MG63 (cell line): ENCODE data around the gene VAV3. TPM values are rescaled to one million over a fixed set of nuclear protein-coding genes. Genes with fewer than 3 reads are reported as not detected.
"Not testable (repeated sequence)": the region's sequence is repeated elsewhere in the genome, so short reads cannot be mapped to it uniquely, and the experiment has no call there.

ENCODE experiments used
- DNase-seq: peaks from one replicate; pipeline ENCODE4 v3.0.0-alpha.2; 2020
- H3K27me3 ChIP-seq: fragments of 250-450 bp; sonication (Bioruptor Pico); 2 replicates; pipeline ENCODE4 v1.5.1; 2020; ENCODE audit warnings: mild to moderate bottlenecking, moderate library complexity
- H3K36me3 ChIP-seq: fragments of 250-450 bp; sonication (Bioruptor Pico); 2 replicates; pipeline ENCODE4 v1.5.1; 2020; ENCODE audit warnings: mild to moderate bottlenecking, moderate library complexity
- H3K4me3 ChIP-seq: fragments of 250-450 bp; sonication (Bioruptor Pico); 2 replicates; pipeline ENCODE4 v1.5.1; 2020; ENCODE audit warnings: mild to moderate bottlenecking, moderate library complexity
- H3K9me3 ChIP-seq: fragments of 250-450 bp; sonication (Bioruptor Pico); 2 replicates; pipeline ENCODE4 v1.5.1; 2020; ENCODE audit warnings: mild to moderate bottlenecking, moderate library complexity
- total RNA-seq: library from RNA; depleted of rRNA; stranded (reverse); fragments of >200 nt; shearing (Covaris generic); gene quantifications from 2 replicates; pipeline ENCODE4 v1.2.3, GENCODE V29; 2014; ENCODE audit warnings: low replicate concordance

The VAV3 gene
- total RNA-seq, 1 experiment from 2014 or later: 0.30 TPM

DNA sequence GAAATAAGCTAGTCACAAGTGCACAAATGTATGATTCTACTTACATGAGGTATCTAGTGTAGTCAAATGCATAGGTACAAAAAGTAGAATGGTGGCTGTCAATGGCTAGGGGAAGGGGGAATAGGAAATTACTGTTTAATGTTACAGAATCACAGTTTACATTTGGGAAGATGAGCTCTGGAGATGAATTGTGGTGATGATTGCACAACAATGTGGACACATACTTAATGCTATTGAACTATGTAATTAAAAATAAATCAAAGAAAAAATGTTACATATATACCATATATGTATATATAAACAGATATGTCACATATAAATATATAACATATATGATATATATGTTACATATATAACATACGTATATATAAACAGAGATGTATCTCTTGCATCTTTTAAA lies 39.4 kb downstream of the VAV3 start:
- Histone ChIP-seq H3K36me3 (no peaks in the 10 kb centered on the region), H3K27me3 (no peaks in the 10 kb centered on the region; the same call in 1 of the 2 replicates), H3K9me3 (no peaks in the 10 kb centered on the region), H3K4me3 (no peak overlapping the region)
- DNase-seq: no peak

DNA sequence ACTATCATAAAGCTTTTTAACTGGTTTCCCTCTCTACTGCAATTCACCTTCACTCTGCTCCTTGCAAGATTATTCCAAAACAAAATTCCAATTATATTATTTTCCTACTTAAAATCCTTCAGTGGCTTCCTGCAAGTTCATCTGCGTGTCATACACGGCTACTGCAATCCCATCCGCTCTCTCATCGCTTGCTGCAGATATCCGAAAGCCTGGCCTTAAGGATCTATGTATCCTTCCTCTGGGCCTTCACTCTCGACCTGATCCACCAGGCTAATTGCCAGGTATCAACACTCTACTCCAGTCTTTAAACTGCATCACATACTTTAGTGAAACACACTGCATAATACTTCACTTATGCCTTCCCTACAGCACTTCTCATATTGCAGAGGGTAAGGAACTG lies 44.0 kb downstream of the VAV3 start:
- H3K27me3 ChIP-seq: no peaks in the 10 kb centered on the region

DNA sequence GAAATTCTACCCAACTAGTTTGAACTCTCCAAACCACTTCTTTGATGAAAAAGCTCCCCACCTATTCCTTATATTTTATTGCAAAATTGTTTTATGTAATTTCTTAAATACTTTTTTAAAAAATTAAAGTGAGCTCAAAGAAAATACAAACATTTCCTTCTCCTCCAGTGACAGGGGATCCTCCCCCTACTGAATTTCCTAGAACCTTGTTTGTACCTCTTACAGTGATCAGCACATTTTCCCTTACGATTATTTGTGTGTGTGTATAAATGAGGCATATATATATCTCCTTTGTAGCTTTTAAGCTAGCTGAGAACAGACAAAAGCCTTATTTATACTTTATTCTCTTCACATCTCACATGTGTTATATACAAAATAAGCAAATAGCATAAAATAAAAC lies 44.4 kb downstream of the VAV3 start:
- Histone ChIP-seq H3K4me3 (no peak overlapping the region), H3K9me3 (no peaks in the 10 kb centered on the region), H3K36me3 (no peaks in the 10 kb centered on the region), H3K27me3 (no peaks in the 10 kb centered on the region)
- no peak for DNase-seq

More for the DNA sequence above, 44.0 kb downstream of the VAV3 start:
- Histone ChIP-seq H3K9me3 (no peaks in the 10 kb centered on the region), H3K4me3 (no peak overlapping the region), H3K36me3 (no peaks in the 10 kb centered on the region)
- DNase-seq: no peak

DNA sequence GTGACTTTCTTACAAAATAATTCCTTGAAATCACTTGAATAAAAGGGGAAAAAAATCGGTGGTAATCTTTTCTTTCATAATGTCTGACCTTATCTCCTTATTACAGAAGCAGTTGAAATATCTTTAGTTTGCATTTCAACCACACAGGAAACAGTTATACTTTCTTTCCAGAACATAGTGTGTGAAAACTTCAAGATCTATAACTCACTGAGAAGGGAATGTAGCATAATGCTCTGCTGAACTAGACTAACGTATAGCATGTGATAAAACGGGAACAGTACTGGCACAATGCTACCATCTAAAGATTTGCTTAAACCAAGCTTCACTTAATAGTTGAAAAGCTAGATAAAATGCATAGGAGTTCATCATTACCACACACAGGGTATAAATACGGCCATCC lies 45.0 kb downstream of the VAV3 start:
- Histone ChIP-seq H3K9me3 (no peaks in the 10 kb centered on the region), H3K36me3 (no peaks in the 10 kb centered on the region), H3K4me3 (no peak overlapping the region), H3K27me3 (no peaks in the 10 kb centered on the region)
- no peak for DNase-seq

DNA sequence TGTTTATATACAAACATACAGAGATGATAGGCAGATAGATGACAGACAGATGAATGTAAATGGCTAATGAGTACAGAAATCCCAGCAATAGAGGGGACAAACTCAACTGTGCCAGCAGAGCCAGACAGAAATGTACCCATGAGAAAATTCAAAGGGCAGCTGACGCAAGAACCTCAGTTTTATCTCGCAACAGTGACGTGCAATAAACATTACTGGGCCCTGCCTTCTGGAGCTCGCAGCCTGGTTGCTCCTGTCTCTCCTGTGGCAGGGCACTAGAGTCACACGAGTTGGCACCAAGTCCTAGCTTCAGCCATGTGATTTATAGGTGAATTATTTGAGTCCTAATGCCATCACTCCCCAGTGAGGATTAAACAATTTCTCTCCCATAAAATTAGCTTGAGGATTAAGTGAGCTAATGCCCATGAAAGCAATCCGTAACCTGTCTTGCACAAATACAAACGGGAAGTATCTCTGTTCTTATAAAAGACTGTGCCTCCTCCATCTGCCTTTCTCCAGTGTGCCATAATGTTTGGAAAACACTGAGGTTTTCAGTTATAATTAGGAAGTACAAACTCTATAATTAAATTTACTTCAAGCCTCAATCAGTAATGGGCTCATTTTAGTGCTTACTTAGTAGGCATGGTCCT lies 50.7 kb downstream of the VAV3 start:
- H3K36me3 ChIP-seq: no peaks in the 10 kb centered on the region
- H3K4me3 ChIP-seq: no peak overlapping the region
- DNase-seq: no peak
- no peaks in the 10 kb centered on the region for H3K9me3 ChIP-seq
- no peaks in the 10 kb centered on the region for H3K27me3 ChIP-seq

DNA sequence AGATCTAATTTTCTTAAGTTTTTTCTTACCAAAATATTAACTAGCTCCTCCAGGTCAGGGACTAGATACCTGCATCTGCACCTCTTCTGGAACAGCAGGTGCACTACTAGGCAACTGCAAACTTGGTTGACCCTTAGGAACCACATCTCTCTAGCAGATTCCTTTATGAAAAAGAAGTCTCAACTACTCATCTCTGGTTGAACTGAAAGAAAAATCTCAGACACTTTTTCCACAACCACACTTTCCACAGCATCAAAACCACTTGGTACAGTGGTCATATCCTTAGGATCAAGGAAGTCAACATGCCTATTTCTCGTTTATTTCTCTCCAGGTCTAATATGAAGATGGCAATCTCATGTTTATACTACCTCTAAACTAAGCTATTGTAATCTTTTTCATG lies 52.3 kb downstream of the VAV3 start:
- DNase-seq: no peak
- Histone ChIP-seq H3K9me3 (no peaks in the 10 kb centered on the region), H3K27me3 (no peaks in the 10 kb centered on the region)

DNA sequence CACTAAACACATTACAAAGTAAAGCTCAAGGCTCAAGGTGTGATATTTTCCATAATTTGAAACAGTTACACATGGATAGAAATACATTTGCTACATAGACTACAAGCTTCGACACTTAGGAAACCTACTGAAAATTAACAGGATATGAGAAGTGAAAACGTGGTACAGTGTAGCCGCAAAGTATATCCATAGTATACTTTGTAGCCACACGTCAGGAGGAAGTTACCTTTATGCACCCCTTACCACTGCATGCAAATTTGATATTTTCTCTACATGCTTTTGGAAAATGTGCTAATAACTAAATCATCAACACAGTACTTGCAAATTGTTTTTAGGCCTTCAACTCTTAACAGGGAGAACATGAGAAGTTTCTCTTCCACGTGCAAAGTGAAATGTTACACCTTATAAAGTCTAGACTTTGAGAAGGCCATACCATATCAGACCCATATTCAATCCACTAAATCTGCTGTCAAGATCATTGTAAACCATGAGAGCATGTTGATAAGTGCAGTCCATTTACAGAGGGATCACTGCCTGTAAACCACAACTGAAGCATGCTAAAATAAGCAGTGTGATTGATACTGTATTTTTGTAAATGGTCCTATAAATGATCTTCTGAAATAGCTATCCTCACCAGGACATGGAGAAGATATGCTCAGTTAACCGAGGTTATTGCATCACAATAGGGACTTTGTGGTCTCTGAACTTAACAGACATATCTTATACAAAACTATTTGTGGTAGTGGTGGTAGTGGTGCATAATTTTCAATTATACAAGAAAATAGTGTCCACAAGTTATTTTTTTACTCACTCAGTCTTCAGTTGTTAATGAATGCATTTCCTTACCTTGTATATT lies 64.7 kb downstream of the VAV3 start:
- Histone ChIP-seq H3K36me3 (no peaks in the 10 kb centered on the region), H3K4me3 (no peak overlapping the region), H3K9me3 (no peaks in the 10 kb centered on the region), H3K27me3 (peaks cover 13% of the 10 kb centered on the region)
- no peak for DNase-seq

More for the DNA sequence above, 52.3 kb downstream of the VAV3 start:
- no peaks in the 10 kb centered on the region for H3K36me3 ChIP-seq
- no peak overlapping the region for H3K4me3 ChIP-seq

DNA sequence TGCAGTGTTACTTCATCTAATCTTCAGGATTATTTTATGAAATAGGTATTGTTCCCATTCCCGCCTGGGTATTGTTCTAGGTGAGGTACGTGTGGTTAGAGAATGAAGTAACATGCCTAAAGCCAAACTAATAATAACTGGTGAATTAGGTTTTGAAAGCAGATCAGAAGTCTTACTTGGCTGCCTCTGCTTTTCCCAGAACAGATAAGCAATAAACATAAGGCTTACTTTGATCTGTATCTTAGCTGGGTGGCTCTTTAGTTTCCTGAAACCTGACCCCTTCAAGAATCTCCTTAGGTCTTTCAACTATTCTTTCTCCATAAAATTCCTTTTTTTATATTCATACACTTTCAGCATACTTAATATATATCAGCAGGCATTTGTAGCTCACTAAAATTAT lies 65.3 kb downstream of the VAV3 start:
- no peak overlapping the region for H3K4me3 ChIP-seq
- no peak for DNase-seq
- no peaks in the 10 kb centered on the region for H3K9me3 ChIP-seq
- no peaks in the 10 kb centered on the region for H3K36me3 ChIP-seq
- peaks cover 13% of the 10 kb centered on the region for H3K27me3 ChIP-seq

DNA sequence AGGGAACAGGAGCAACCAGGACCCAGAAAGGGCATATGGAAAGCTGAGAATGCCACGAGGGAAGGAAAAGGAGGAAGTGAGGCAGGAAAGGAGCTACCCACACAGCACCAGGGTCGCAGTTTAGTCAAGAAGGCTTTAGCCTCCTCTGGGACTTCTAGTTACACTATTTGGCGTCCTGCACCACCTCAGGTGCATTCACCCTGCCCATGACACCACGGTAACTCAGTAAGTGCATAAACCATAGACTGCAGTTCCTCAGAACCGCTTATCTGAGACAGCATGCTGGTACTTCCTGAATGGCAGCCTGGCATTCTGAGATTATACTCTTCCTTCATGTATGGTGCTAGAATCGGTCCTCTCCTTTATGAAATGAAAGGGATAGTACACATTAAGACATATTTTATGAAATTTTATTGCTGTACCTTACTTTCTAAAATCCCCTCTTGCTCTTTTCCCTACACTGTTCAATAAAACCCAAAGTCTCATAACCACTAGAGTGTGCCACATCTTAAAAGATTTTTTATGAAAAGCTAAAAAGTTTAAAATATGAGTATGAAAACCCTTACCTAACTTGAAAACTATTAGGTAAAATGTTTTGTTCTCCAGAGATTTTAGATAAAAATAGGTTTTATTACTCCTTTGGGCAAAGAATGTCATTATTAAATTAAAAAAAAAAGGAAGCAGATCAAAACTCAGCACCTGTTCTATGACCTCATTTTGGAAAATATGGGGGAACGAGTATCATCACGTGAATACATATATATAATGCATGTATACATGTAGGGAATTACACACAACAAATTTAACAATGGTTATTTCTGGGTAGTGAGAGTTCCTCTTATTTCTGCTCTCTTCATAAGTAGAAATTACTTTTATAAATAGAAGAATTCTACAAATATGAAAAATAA lies 67.3 kb downstream of the VAV3 start:
- Histone ChIP-seq H3K4me3 (no peak overlapping the region), H3K9me3 (no peaks in the 10 kb centered on the region), H3K36me3 (no peaks in the 10 kb centered on the region), H3K27me3 (peaks cover 4% of the 10 kb centered on the region)
- DNase-seq: no peak

DNA sequence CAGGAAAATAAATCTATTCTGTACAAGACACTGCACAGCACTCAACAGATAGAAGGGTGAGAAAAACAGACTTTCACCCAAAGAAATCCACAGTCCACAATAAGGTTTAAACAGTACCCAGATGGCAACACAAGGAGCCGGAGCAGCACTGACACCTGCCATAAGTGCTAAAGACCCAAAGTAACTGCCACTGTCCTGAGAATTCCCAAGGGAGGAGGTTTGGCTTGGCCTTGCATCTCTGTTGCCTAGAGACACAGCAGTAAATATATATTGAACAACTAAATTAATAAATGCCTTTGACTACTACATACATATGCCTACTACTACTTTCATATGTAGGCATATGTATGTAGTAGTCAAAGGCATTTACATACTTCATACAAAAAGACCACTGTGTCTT lies 68.0 kb downstream of the VAV3 start:
- no peak for DNase-seq
- H3K27me3 ChIP-seq: peaks cover 3% of the 10 kb centered on the region
- no peaks in the 10 kb centered on the region for H3K36me3 ChIP-seq
- no peaks in the 10 kb centered on the region for H3K9me3 ChIP-seq
- no peak overlapping the region for H3K4me3 ChIP-seq

DNA sequence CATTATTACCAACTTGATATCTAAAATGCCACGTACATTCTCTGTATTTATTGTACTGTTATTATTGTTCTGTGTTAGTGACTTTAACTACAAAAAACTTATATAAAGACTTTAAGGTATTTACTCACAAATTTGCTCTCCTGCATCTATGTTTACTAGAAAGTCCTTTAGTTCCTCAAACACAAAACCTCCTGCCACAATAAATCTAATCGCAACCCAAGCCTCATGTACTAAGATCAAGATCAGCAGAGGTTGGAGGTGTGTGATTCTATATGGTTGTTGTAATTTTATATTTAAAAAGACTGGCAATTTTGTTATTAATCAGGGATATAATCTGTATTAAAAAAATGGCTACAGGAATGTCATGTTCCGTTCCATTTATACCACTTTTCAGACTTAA lies 68.6 kb downstream of the VAV3 start:
- DNase-seq: no peak
- H3K9me3 ChIP-seq: no peaks in the 10 kb centered on the region
- H3K27me3 ChIP-seq: peaks cover 3% of the 10 kb centered on the region
- no peak overlapping the region for H3K4me3 ChIP-seq
- H3K36me3 ChIP-seq: no peaks in the 10 kb centered on the region

DNA sequence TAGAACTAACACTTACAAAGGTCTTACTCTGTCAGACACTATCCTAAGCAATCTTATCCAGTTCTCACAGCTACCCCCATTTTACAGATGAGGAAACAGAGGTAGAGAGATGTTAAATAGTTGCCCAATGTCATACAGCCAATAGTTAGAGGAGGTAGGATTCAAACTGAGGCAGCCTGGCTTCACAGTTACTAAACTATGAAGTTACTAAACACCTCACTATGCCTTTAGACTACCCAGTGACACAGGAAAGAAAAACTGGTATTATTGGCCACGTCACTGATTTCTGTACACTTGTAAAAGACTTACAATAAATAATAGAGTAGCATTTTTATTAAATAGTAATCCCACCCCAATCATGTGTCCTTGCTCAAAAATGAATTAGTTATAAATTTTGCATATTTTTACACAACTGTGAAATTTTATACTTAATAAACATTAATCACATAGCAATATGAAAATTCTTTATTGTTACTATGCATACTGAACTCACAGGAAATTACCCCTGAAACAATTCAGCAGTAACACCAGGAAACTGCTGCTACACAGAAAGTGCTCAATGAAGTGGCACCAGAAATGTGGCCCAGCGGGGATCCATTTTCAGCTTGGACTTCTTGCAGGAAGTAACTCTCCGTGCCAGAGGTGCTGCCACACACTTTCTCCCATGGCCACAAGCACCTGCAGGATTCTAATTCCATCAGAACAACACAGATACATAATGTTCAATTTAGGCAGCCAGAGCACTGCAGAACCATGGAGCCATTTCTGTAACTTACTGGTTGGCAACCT lies 69.4 kb downstream of the VAV3 start:
- no peaks in the 10 kb centered on the region for H3K36me3 ChIP-seq
- no peak overlapping the region for H3K4me3 ChIP-seq
- H3K27me3 ChIP-seq: peaks cover 3% of the 10 kb centered on the region; the same call in 1 of the 2 replicates
- no peaks in the 10 kb centered on the region for H3K9me3 ChIP-seq
- no peak for DNase-seq

DNA sequence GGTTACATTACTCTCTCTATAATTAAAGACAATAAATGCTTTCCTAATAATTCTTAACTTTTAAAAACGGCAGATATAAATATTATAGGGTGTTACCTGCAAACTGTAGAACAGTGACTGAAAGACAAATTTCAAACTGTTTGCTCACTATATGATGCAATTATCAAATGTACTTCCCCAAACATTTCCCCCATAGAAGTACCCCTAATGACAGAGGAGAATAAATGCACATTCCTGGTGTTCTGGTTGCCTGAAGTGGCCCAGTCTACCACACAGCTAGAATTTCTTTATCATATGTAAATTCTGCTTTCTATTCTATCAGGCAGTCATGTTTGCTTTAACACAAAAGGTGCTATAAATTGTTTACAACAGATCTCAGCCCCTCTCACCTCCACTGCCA lies 70.4 kb downstream of the VAV3 start:
- no peak for DNase-seq
- no peak overlapping the region for H3K4me3 ChIP-seq
- peaks cover 3% of the 10 kb centered on the region for H3K27me3 ChIP-seq
- H3K36me3 ChIP-seq: no peaks in the 10 kb centered on the region
- no peaks in the 10 kb centered on the region for H3K9me3 ChIP-seq

DNA sequence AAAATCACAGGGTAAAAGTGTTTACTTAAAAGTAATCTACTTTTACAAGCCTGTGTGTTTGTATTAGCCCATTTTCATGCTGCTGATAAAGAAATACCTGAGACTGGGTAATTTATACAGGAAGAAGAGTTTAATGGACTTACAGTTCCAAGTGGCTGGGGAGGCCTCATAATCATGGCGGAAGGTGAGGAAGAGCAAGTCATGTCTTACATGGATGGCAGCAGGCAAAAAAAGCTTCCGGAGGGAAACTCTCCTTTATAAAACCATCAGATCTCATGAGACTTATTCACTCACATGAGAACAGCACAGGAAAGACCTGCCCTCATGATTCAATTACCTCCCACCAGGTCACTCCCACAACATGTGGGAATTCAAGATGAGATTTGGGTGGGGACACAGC lies 71.6 kb downstream of the VAV3 start:
- not testable (repeated sequence) for H3K9me3 ChIP-seq, H3K4me3 ChIP-seq, DNase-seq, H3K36me3 ChIP-seq, H3K27me3 ChIP-seq

DNA sequence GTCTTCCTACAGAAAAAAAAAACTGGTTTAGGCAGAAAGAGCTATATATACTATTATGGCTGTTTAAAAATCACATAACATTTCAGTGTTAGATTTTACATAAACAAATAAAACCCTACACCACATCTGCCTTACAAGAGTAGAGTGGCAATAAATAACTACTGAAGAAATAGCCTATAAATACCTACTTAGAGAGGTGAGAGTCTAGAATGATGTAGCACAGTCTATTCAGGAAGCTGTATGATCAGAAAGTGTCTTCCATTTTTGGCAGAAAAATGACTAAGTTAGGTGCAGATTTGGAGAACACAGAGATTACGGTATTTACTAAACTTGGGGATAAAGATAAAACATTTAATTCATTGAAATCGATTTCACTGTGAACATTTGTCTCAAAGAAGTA lies 75.5 kb downstream of the VAV3 start:
- Histone ChIP-seq H3K27me3 (no peaks in the 10 kb centered on the region; the same call in 1 of the 2 replicates), H3K4me3 (no peak overlapping the region), H3K36me3 (no peaks in the 10 kb centered on the region), H3K9me3 (no peaks in the 10 kb centered on the region)
- DNase-seq: no peak

DNA sequence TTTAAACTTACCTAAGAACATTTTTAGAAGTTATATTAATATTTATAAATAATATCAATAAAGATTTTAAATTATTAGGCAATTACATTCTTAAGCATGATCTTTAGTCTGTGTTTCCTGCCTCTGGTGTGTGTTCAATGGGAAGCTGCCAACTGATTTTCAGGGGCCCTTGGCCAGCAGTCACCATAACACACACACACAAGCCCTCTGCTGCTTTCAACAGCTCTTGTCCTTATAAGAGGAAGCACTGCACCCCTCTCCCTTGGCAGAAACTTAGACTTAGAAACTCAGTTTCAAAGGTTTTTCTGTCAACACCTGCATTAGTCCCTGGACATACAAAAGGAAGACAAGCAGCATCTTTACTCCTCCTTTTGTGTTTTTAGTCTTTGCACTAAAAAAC lies 81.4 kb downstream of the VAV3 start:
- H3K9me3 ChIP-seq: no peaks in the 10 kb centered on the region
- no peak for DNase-seq
- H3K4me3 ChIP-seq: no peak overlapping the region
- H3K36me3 ChIP-seq: no peaks in the 10 kb centered on the region
- no peaks in the 10 kb centered on the region for H3K27me3 ChIP-seq
